Measurements from ENCODE around the gene MDFI.

GRCh38 chr6:41679696-41680095 is 41.4 kb downstream of the MDFI start:
- TF ChIP-seq CTCF (IDR thresholded peaks at IDR 0.05; ENCODE audit: insufficient read depth, low read length) (no peak), GABPA (IDR thresholded peaks at IDR 0.05; ENCODE audit: low read depth) (no peak)

Measured in HL-60 (cell line).